DND-41 (cell line): ENCODE results near the gene FAM209B.

Experiments used
- EZH2 ChIP-seq: IDR thresholded peaks from 3 replicates; pipeline ENCODE4 v1.6.1; 2012; ENCODE audit warnings: borderline replicate concordance, low read depth, mild to moderate bottlenecking, moderate library complexity, low read length, inconsistent platforms; ENCODE audit not compliant: severe bottlenecking
- TF ChIP-seq, protein P1 (sequence below): IDR thresholded peaks from 2 replicates; pipeline ENCODE4 v1.5.1; 2012; ENCODE audit warnings: borderline replicate concordance, low read length, moderate library complexity, mild to moderate bottlenecking; ENCODE audit not compliant: poor library complexity, severe bottlenecking; ENCODE audit errors: extremely low read depth

- TF ChIP-seq, protein P1, sequence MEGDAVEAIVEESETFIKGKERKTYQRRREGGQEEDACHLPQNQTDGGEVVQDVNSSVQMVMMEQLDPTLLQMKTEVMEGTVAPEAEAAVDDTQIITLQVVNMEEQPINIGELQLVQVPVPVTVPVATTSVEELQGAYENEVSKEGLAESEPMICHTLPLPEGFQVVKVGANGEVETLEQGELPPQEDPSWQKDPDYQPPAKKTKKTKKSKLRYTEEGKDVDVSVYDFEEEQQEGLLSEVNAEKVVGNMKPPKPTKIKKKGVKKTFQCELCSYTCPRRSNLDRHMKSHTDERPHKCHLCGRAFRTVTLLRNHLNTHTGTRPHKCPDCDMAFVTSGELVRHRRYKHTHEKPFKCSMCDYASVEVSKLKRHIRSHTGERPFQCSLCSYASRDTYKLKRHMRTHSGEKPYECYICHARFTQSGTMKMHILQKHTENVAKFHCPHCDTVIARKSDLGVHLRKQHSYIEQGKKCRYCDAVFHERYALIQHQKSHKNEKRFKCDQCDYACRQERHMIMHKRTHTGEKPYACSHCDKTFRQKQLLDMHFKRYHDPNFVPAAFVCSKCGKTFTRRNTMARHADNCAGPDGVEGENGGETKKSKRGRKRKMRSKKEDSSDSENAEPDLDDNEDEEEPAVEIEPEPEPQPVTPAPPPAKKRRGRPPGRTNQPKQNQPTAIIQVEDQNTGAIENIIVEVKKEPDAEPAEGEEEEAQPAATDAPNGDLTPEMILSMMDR = no peak
- no peak for TF ChIP-seq EZH2
Observed at GRCh38 chr20:56572172-56572571, 39.1 kb downstream of the FAM209B start.
